CD4-positive, alpha-beta T cell (primary cell): ENCODE data around the gene ZMYM5. TPM values are rescaled to one million over a fixed set of nuclear protein-coding genes. Genes with fewer than 3 reads are reported as not detected.

ENCODE experiments used
- ATAC-seq: fragments of 200-7000 bp; cut with Tn5 transposase; one replicate; pipeline ENCODE4 v1.10.0; 2022; ENCODE audit warnings: mild to moderate bottlenecking; ENCODE audit not compliant: poor library complexity
- CTCF ChIA-PET: fragments of 350-600 bp; sonication (Branson Sonifier 250); formaldehyde crosslinking; loops from one replicate; lab custom pipeline; 2021; ENCODE audit warnings: antibody characterized with exemption, inconsistent platforms; lab: Charles Lee
- POLR2A ChIA-PET: fragments of 350-600 bp; sonication (Branson Sonifier 250); formaldehyde crosslinking; loops from one replicate; lab custom pipeline; 2021; ENCODE audit warnings: antibody characterized with exemption, inconsistent platforms; lab: Charles Lee
- DNase-seq, 14 experiments: peaks; one replicate each; pipeline ENCODE4 v3.0.0-alpha.2; 2013 to 2020; ENCODE audit warnings: mixed read lengths in 2 of 14
- H3K27ac ChIP-seq, 2 donors: one replicate each; pipeline versions ENCODE4 v1.5.1 to v1.7.0; 2013; ENCODE audit warnings: low read length in 2 of 2, low read depth in 1 of 2, mild to moderate bottlenecking in 1 of 2
- H3K27me3 ChIP-seq, 2 experiments: 1 replicate in 1 of 2; 2 replicates in 1 of 2; pipeline versions ENCODE4 v1.6.1 to v1.7.0; 2013; ENCODE audit warnings: low read length in 2 of 2, control low read depth in 1 of 2, mild to moderate bottlenecking in 1 of 2, moderate library complexity in 1 of 2; ENCODE audit not compliant: insufficient read depth in 2 of 2, control insufficient read depth in 1 of 2
- H3K36me3 ChIP-seq: one replicate; pipeline ENCODE4 v1.6.1; 2013; ENCODE audit warnings: low read length, control low read depth; ENCODE audit not compliant: insufficient read depth
- H3K4me1 ChIP-seq: one replicate; pipeline ENCODE4 v1.6.1; 2013; ENCODE audit warnings: low read length, control low read depth; ENCODE audit not compliant: insufficient read depth
- H3K4me3 ChIP-seq: one replicate; pipeline ENCODE4 v1.5.1; 2013; ENCODE audit warnings: mild to moderate bottlenecking, low read length, moderate library complexity
- H3K9me3 ChIP-seq, 2 experiments: 1 replicate in 1 of 2; 2 replicates in 1 of 2; pipeline versions ENCODE4 v1.6.1 to v1.7.0; 2013; ENCODE audit warnings: low read length in 2 of 2, mild to moderate bottlenecking in 2 of 2, control low read depth in 1 of 2, moderate library complexity in 1 of 2; ENCODE audit not compliant: control insufficient read depth in 1 of 2, insufficient read depth in 1 of 2
- H3K27ac Mint-ChIP-seq: one replicate; pipeline ENCODE4 v1.8.0; 2020; ENCODE audit warnings: mixed read lengths
- H3K27me3 Mint-ChIP-seq: one replicate; pipeline ENCODE4 v1.8.0; 2021; ENCODE audit warnings: mixed read lengths
- H3K36me3 Mint-ChIP-seq: one replicate; pipeline ENCODE4 v1.8.0; 2021; ENCODE audit warnings: low read depth, mixed read lengths
- H3K4me1 Mint-ChIP-seq: one replicate; pipeline ENCODE4 v1.8.0; 2021; ENCODE audit warnings: low read depth, mixed read lengths
- H3K4me3 Mint-ChIP-seq: one replicate; pipeline ENCODE4 v1.8.0; 2020; ENCODE audit warnings: mild to moderate bottlenecking, mixed read lengths
- H3K9me3 Mint-ChIP-seq: one replicate; pipeline ENCODE4 v1.8.0; 2020; ENCODE audit warnings: mixed read lengths
- intact Hi-C, 2 experiments: fragments of 100-400 bp; cut with DNase I in 1 of 2; cut with micrococcal nuclease in 1 of 2; formaldehyde crosslinking; loops; one replicate each; pipeline versions ENCODE4 v1.15.1 to v1.9.0; 2023 to 2025; cut with DNase I, micrococcal nuclease
- total RNA-seq, 174 experiments: library from RNA in 2 of 174; stranded (reverse) in 2 of 174; gene quantifications; one replicate each; pipeline ENCODE4 v1.2.3 and lab custom pipeline; 2021 to 2026
- TF ChIP-seq, protein P1 (sequence below): fragments of 200-600 bp; IDR thresholded peaks from one replicate; pipeline ENCODE4 v1.8.0; 2022; ENCODE audit warnings: antibody characterized with exemption, mild to moderate bottlenecking

The ZMYM5 gene
- total RNA-seq, 2 experiments from 2014 or later: 29.2 to 32.1 TPM

- TF ChIP-seq, protein P1, sequence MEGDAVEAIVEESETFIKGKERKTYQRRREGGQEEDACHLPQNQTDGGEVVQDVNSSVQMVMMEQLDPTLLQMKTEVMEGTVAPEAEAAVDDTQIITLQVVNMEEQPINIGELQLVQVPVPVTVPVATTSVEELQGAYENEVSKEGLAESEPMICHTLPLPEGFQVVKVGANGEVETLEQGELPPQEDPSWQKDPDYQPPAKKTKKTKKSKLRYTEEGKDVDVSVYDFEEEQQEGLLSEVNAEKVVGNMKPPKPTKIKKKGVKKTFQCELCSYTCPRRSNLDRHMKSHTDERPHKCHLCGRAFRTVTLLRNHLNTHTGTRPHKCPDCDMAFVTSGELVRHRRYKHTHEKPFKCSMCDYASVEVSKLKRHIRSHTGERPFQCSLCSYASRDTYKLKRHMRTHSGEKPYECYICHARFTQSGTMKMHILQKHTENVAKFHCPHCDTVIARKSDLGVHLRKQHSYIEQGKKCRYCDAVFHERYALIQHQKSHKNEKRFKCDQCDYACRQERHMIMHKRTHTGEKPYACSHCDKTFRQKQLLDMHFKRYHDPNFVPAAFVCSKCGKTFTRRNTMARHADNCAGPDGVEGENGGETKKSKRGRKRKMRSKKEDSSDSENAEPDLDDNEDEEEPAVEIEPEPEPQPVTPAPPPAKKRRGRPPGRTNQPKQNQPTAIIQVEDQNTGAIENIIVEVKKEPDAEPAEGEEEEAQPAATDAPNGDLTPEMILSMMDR: no peak
- CTCF ChIA-PET: interaction anchor here (0.7 kb wide), 1 partner anchor 8 kb away, joined by 3 read pairs; no protein-coding TSS in a partner anchor
- H3K27ac Mint-ChIP-seq: no peak overlapping the region
- Histone ChIP-seq H3K4me3 (no peak overlapping the region), H3K9me3 (no peaks in the 10 kb centered on the region), H3K27ac (no peak overlapping the region), H3K36me3 (no peaks in the 10 kb centered on the region), H3K4me1 (no peaks in the 10 kb centered on the region), H3K27me3 (no peaks in the 10 kb centered on the region)
- H3K4me1 Mint-ChIP-seq: no peaks in the 10 kb centered on the region
- no peak overlapping the region for H3K4me3 Mint-ChIP-seq
- no peaks in the 10 kb centered on the region for H3K9me3 Mint-ChIP-seq
- no peaks in the 10 kb centered on the region for H3K36me3 Mint-ChIP-seq
- no peak for DNase-seq
- no peak for ATAC-seq
- POLR2A ChIA-PET: no interaction called here
- H3K27me3 Mint-ChIP-seq: no peaks in the 10 kb centered on the region
- intact Hi-C loops: no loop called here
These were observed 52.2 kb downstream of the ZMYM5 start for GRCh38 chr13:19810996-19811881.

DNA sequence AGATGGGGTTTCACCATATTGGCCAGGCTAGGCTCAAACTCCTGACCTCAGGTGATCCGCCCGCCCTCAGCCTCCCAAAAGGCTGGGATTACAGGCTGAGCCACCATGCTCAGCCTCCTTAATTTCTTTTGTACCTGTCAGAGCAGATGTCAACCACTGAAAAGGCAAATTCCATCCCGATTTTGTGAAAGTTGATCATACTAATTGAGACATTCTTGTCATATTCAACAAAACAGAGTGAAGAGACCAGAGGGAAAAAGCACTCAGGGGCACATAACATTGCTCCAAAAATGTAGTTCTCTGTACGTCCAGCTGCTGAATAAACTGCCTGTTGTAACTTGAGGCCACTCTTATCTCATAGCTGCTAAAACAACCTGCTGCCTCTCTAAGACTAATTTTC, 53.3 kb downstream of the ZMYM5 start:
- no peaks in the 10 kb centered on the region for H3K27me3 Mint-ChIP-seq
- DNase-seq: no peak
- CTCF ChIA-PET: no interaction called here
- Histone ChIP-seq H3K27ac (no peak overlapping the region), H3K4me1 (no peaks in the 10 kb centered on the region), H3K36me3 (no peaks in the 10 kb centered on the region), H3K9me3 (no peaks in the 10 kb centered on the region), H3K4me3 (no peak overlapping the region), H3K27me3 (no peaks in the 10 kb centered on the region)
- POLR2A ChIA-PET: no interaction called here
- ATAC-seq: no peak
- H3K4me1 Mint-ChIP-seq: no peaks in the 10 kb centered on the region
- TF ChIP-seq, protein P1: no peak
- H3K4me3 Mint-ChIP-seq: no peak overlapping the region
- H3K9me3 Mint-ChIP-seq: no peaks in the 10 kb centered on the region
- no peak overlapping the region for H3K27ac Mint-ChIP-seq
- H3K36me3 Mint-ChIP-seq: no peaks in the 10 kb centered on the region
- intact Hi-C loops: no loop called here

DNA sequence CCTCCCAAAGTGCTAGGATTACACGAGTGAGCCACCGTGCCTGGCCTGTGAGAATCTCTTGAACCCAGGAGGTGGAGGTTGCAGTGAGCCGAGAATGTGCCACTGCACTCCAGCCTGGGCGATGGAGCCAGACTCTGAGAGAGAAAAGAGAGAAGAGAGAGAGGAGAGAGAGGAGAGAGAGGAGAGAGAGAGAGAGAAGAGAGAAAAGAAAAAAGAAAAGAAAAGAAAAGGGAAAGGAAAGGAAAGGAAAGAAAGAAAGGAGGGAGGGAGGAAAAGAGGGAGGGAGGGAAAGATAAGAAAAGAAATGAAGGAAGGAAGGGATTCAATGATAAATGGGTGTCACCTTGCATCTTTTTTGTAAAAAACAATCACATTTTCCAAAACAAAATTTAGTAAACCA, 57.7 kb downstream of the ZMYM5 start:
- Histone ChIP-seq H3K4me3 (no peak overlapping the region), H3K4me1 (no peaks in the 10 kb centered on the region), H3K27ac (no peak overlapping the region), H3K27me3 (no peaks in the 10 kb centered on the region), H3K36me3 (no peaks in the 10 kb centered on the region), H3K9me3 (no peaks in the 10 kb centered on the region)
- TF ChIP-seq, protein P1: no peak
- DNase-seq: no peak
- intact Hi-C loops: no loop called here
- no peak overlapping the region for H3K4me3 Mint-ChIP-seq
- no peaks in the 10 kb centered on the region for H3K9me3 Mint-ChIP-seq
- H3K36me3 Mint-ChIP-seq: no peaks in the 10 kb centered on the region
- H3K4me1 Mint-ChIP-seq: no peaks in the 10 kb centered on the region
- POLR2A ChIA-PET: no interaction called here
- CTCF ChIA-PET: no interaction called here
- H3K27me3 Mint-ChIP-seq: no peaks in the 10 kb centered on the region
- no peak for ATAC-seq
- no peak overlapping the region for H3K27ac Mint-ChIP-seq
